Measurements from ENCODE around the gene TRPC4. TPM values are rescaled to one million over a fixed set of nuclear protein-coding genes. Genes with fewer than 3 reads are reported as not detected.

Gene TRPC4
- total RNA-seq, 6 experiments from 2014 or later: 0.07 to 0.74 (median 0.46) TPM; not detected in 2

- no peaks in the 10 kb centered on the region for H3K36me3 ChIP-seq
- DNase-seq (peak in 1 of 3 donors; percentile 16), ATAC-seq (peak in 2 of 4 donors; percentile 65 to 81)
- H3K4me1 ChIP-seq: no peaks in the 10 kb centered on the region
- TF ChIP-seq POLR2A (IDR thresholded peaks at IDR 0.05) (no peak), CTCF (IDR thresholded peaks at IDR 0.05) (peak; percentile 26 to 53 (median 39))
- intact Hi-C loops (cut with DNase I): no loop called here
- no peak overlapping the region for H3K27ac ChIP-seq
- WGBS (ENCODE audit: insufficient coverage, low coverage, low lambda C conversion rate, missing lambda C conversion rate): 13% methylated on average over 2 of the region's 2 CpGs
- no peaks in the 10 kb centered on the region for H3K9me3 ChIP-seq
- H3K27me3 ChIP-seq: no peaks in the 10 kb centered on the region
- no peak overlapping the region for H3K4me3 ChIP-seq
Observed at GRCh38 chr13:37640499-37640898, 229.1 kb downstream of the TRPC4 start.

- Histone ChIP-seq H3K36me3 (no peaks in the 10 kb centered on the region), H3K27me3 (no peaks in the 10 kb centered on the region), H3K27ac (no peak overlapping the region), H3K9me3 (no peaks in the 10 kb centered on the region), H3K4me3 (no peak overlapping the region), H3K4me1 (no peaks in the 10 kb centered on the region)
- 32% methylated on average over 7 of the region's 8 CpGs for WGBS (ENCODE audit: insufficient coverage, low coverage, low lambda C conversion rate, missing lambda C conversion rate)
- TF ChIP-seq POLR2A (IDR thresholded peaks at IDR 0.05) (no peak), CTCF (IDR thresholded peaks at IDR 0.05) (no peak)
- ATAC-seq: no peak
- intact Hi-C loops (cut with DNase I): no loop called here
- DNase-seq: no peak
Observed at GRCh38 chr13:37636701-37637100, 232.9 kb downstream of the TRPC4 start.

- Histone ChIP-seq H3K27me3 (no peaks in the 10 kb centered on the region), H3K4me3 (no peak overlapping the region), H3K4me1 (no peaks in the 10 kb centered on the region), H3K27ac (no peak overlapping the region), H3K36me3 (no peaks in the 10 kb centered on the region), H3K9me3 (no peaks in the 10 kb centered on the region)
- ATAC-seq (no peak), DNase-seq (no peak)
- WGBS (ENCODE audit: insufficient coverage, low coverage, low lambda C conversion rate, missing lambda C conversion rate): 51% methylated on average over 5 of the region's 5 CpGs
- intact Hi-C loops (cut with DNase I): no loop called here
- no peak for TF ChIP-seq POLR2A (IDR thresholded peaks at IDR 0.05)
- TF ChIP-seq CTCF (IDR thresholded peaks at IDR 0.05): no peak
Observed at GRCh38 chr13:37632294-37632693, 237.3 kb downstream of the TRPC4 start.

DNA sequence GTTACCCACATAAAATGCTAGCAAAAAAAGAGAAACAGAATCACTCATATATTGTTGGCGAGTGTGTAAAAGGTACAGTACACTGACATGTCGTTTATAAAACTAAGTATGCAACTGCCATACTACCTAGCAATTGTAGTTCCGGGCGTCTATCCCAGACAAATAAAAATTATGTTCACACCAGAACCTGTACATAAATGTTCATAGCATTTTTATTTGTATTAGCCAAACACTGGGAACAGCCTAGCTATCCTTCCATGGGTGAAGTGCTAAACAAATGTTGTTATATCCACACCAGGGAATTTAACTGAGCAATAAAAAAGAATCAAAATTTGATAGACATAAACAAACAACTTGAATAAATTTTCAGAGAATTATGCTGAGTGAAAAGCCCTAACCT is 242.1 kb downstream of the TRPC4 start:
- ATAC-seq: no peak
- H3K27ac ChIP-seq: no peak overlapping the region
- no peaks in the 10 kb centered on the region for H3K9me3 ChIP-seq
- no peak for DNase-seq
- TF ChIP-seq POLR2A (IDR thresholded peaks at IDR 0.05): no peak
- TF ChIP-seq CTCF (IDR thresholded peaks at IDR 0.05): no peak
- WGBS (ENCODE audit: insufficient coverage, low coverage, low lambda C conversion rate, missing lambda C conversion rate): 53% methylated on average over 4 of the region's 4 CpGs
- intact Hi-C loops (cut with DNase I): no loop called here
- no peaks in the 10 kb centered on the region for H3K4me1 ChIP-seq
- H3K36me3 ChIP-seq: no peaks in the 10 kb centered on the region
- no peak overlapping the region for H3K4me3 ChIP-seq
- no peaks in the 10 kb centered on the region for H3K27me3 ChIP-seq

DNA sequence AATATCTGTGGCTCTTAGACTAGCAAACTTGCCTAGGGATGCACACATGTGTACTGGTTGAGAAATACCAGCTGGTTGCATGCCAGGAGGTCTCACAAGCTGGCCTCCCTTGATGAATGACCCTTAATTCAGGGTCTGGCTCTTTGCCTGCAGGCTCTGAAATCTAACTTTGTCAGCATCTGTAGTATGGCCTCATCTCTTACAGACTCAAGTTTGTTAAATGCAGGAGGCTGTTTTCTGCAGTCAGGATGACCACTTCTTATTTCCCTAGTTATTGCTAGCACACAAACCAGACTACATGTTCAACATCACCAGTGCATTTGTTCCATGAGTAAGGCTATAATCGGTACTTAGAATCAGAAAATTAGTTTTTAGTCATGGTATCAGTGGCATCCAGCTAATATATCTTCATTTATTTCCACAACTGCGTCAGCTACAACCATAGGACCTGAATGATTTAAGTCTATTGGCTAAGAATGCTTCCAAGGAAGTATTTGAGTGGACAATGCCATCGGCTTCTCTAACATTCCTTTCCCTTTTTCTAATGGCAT is 247.7 kb downstream of the TRPC4 start:
- ATAC-seq: no peak
- no peak for DNase-seq
- TF ChIP-seq POLR2A (IDR thresholded peaks at IDR 0.05) (no peak), CTCF (IDR thresholded peaks at IDR 0.05) (no peak)
- H3K4me3 ChIP-seq: no peak overlapping the region
- no peaks in the 10 kb centered on the region for H3K27me3 ChIP-seq
- H3K9me3 ChIP-seq: no peaks in the 10 kb centered on the region
- H3K36me3 ChIP-seq: no peaks in the 10 kb centered on the region
- H3K4me1 ChIP-seq: no peaks in the 10 kb centered on the region
- intact Hi-C loops (cut with DNase I): no loop called here
- WGBS (ENCODE audit: insufficient coverage, low coverage, low lambda C conversion rate, missing lambda C conversion rate): 65% methylated on average over 3 of the region's 3 CpGs
- H3K27ac ChIP-seq: no peak overlapping the region
